Epithelial cell of proximal tubule (primary cell): ENCODE results near the gene ARL6IP4. TPM values are rescaled to one million over a fixed set of nuclear protein-coding genes. Genes with fewer than 3 reads are reported as not detected.
"Not testable (repeated sequence)": the region's sequence is repeated elsewhere in the genome, so short reads cannot be mapped to it uniquely, and the experiment has no call there.

Experiments used
- DNase-seq: peaks from one replicate; pipeline ENCODE4 v3.0.0-alpha.2; 2011; ENCODE audit warnings: low read depth
- H3K4me3 ChIP-seq: 2 replicates; pipeline ENCODE4 v1.5.1; 2011; ENCODE audit warnings: low read depth, mild to moderate bottlenecking, low read length
- CTCF ChIP-seq: conservative IDR thresholded peaks from 2 replicates; pipeline ENCODE4 v1.5.1; 2012; ENCODE audit warnings: low read depth, mild to moderate bottlenecking, low read length
- total RNA-seq: library from RNA; depleted of rRNA; stranded (reverse); fragments of >200 nt; gene quantifications from 2 replicates; pipeline ENCODE4 v1.2.3, GENCODE V29; 2015

ARL6IP4 gene
- total RNA-seq, 1 donor from 2014 or later, result 315 TPM

- no peak for TF ChIP-seq CTCF
- no peak for DNase-seq
Measured at GRCh38 chr12:123013185-123014095, 33.0 kb downstream of the ARL6IP4 start.

DNA sequence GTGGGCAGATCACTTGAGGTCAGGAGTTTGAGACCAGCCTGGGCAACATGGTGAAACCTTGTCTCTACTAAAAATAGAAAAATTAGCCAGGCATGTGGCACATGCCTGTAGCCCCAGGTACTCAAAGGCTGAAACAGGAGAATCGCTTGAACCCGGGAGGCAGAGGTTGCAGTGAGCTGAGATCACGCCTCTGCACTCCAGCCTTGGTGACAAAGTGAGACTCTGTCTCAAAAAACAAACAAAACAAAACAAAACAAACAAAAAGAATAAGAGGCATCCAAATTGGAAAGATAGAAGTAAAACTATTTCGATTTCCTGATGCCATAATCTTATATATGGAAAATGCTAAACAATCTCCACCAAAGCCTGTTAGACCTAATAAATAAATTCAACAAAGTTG is 34.0 kb downstream of the ARL6IP4 start:
- not testable (repeated sequence) for DNase-seq, H3K4me3 ChIP-seq

More at GRCh38 chr12:123013185-123014095, 33.0 kb downstream of the ARL6IP4 start:
- H3K4me3 ChIP-seq, result no peak overlapping the region

DNA sequence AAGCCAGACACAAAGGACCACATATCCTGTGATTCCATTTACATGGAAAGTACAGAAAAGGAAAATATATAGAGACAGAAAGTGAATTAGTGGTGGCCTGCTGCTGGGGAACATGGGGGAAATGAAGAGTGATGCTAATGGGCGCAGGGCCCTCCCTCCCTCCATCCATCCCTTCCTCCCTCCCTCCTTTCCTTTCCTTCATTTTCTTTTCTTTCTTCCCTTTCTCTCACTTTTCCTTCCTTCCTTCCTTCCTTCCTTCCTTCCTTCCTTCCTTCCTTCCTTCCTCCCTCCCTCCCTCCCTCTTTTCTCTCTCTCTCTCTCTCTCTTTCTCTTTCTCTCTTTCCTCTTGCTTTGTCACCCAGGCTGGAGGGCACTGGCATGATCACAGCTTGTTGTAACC is 37.3 kb downstream of the ARL6IP4 start:
- TF ChIP-seq CTCF, result no peak
- no peak for DNase-seq
- H3K4me3 ChIP-seq, result no peak overlapping the region

- DNase-seq, result no peak
- no peak overlapping the region for H3K4me3 ChIP-seq
- TF ChIP-seq CTCF, result no peak
Measured at GRCh38 chr12:123019841-123020138, 39.3 kb downstream of the ARL6IP4 start.

DNA sequence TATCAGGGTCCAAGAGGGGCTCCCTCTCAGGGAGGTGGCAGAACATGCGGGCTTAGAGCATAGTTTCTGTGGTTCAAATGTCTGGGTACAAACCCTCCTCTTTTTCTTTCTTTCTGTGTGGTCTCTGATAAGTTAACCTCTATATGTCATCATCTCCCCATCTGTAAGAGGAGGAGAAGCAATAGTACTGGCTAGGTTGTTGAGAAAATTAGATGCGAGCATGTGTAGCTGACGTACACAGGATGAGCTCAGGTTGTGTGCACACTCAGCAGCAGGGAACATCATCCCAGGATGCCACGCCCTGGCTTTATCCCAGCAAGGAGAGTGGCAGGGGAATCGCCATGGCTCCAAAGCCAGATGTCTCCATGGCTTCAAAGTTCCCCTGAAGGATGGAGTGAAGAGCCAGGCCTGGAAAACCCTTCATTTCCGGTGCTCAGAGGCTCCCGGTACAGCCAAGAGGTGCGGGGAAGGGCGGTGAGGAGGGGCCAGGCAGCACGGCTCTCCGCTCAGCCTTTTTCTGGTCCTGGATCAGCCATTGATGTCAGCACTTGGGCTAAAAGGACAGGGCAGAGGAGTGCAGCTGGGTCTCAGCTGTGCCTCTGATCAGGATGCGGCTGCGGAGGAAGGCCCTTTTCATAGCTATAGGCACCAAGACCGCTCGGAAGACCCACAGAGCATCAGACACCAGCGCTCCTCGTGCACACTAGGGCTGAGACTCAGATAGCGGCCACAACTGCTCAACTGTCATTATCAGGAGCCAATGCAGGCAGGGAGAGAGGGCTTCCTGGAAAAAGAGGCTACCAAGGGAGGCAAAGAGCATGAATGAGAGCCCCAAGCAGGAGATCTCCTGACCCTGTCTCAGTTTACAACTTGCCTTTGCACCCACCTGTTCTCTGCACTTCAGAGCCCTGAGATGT is 41.5 kb downstream of the ARL6IP4 start:
- no peak overlapping the region for H3K4me3 ChIP-seq
- no peak for TF ChIP-seq CTCF
- DNase-seq, result no peak

- no peak for DNase-seq
- H3K4me3 ChIP-seq, result no peak overlapping the region
- TF ChIP-seq CTCF, result no peak
Measured at GRCh38 chr12:123022846-123023245, 42.4 kb downstream of the ARL6IP4 start.

DNA sequence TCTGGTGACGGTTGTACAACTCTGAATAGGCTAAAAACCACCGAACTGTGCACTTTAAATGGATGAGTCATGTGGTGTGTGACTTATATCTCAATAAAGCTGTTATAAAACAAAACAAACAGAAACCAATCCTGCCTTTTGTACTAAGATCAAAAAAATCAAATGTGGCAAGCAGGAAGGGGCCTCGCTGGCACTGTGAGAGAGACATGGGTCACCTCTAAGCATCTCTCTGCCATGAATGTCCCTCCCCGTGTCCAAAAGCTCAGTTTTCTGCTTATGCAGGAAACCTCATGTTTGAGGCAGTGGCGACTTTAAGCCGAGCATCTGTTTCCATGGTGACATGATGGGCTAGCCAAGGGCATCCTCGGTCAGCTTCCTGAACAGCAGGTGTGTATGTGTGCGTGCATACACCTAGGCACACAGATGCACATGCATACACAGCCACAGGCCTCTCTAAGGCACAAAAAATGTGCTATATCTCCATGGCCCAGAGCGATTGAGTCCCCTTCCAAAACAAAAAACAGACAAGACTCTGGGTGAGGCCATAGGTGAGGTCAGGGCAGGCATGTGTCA is 44.4 kb downstream of the ARL6IP4 start:
- DNase-seq, result no peak
- H3K4me3 ChIP-seq, result no peak overlapping the region
- no peak for TF ChIP-seq CTCF
